H7 (cell line): ENCODE data around the gene PHF11. TPM values are rescaled to one million over a fixed set of nuclear protein-coding genes. Genes with fewer than 3 reads are reported as not detected.

Source experiments
- DNase-seq: peaks from one replicate; pipeline ENCODE4 v3.0.0; 2012
- H3K27me3 ChIP-seq: 2 replicates; pipeline ENCODE4 v1.6.0; 2011; ENCODE audit warnings: mild to moderate bottlenecking, low read length; ENCODE audit not compliant: control insufficient read depth, insufficient read depth
- H3K36me3 ChIP-seq: replicated peaks from 2 replicates; pipeline ENCODE4 v1.5.1; 2011; ENCODE audit warnings: low read length; ENCODE audit not compliant: control insufficient read depth, insufficient read depth
- H3K4me3 ChIP-seq: 2 replicates; pipeline ENCODE4 v1.5.1; 2011; ENCODE audit warnings: low read depth, mild to moderate bottlenecking, control low read depth, low read length, moderate library complexity; ENCODE audit not compliant: insufficient read depth
- total RNA-seq: library from RNA; depleted of rRNA; stranded (reverse); fragments of >200 nt; shearing (Covaris generic); gene quantifications from 2 replicates; pipeline ENCODE4 v1.2.3, GENCODE V29; 2014; rRNA removed

The PHF11 gene
- total RNA-seq, 1 experiment from 2014 or later: 7.0 TPM

- H3K27me3 ChIP-seq: no peaks in the 10 kb centered on the region
- H3K36me3 ChIP-seq: no peaks in the 10 kb centered on the region
- no peak overlapping the region for H3K4me3 ChIP-seq
- DNase-seq: no peak
Observed at GRCh38 chr13:49571299-49572240, 75.8 kb downstream of the PHF11 start.

Other genes with a start within 250 kb of the PHF11 start
- gene CDADC1, start 248.0 kb upstream of the PHF11 start, total RNA-seq: 1.0 and 2.5 TPM in 2 replicates
- gene CAB39L, start 51.9 kb upstream of the PHF11 start, total RNA-seq: 4.0 and 7.1 TPM in 2 replicates
- gene SETDB2, start 51.7 kb upstream of the PHF11 start, total RNA-seq: 2.8 and 4.6 TPM in 2 replicates
- gene RCBTB1, start 89.6 kb downstream of the PHF11 start, total RNA-seq: 17.7 and 20.8 TPM in 2 replicates
- 0.17 and 0.37 TPM in 2 replicates for gene ARL11, start 132.6 kb downstream of the PHF11 start, total RNA-seq
- gene EBPL, start 195.5 kb downstream of the PHF11 start, total RNA-seq: 70.2 and 85.5 TPM in 2 replicates